Chondrocyte (in vitro differentiated cells): Measurements from ENCODE around the gene TTLL6. TPM values are rescaled to one million over a fixed set of nuclear protein-coding genes. Genes with fewer than 3 reads are reported as not detected.

Source experiments
- DNase-seq: peaks from one replicate; pipeline ENCODE4 v3.0.0; 2021; ENCODE audit warnings: mixed read lengths, low spot score
- H3K27ac Mint-ChIP-seq: one replicate; pipeline ENCODE4 v1.8.0; 2021; ENCODE audit warnings: mild to moderate bottlenecking, moderate library complexity, mixed read lengths; ENCODE audit not compliant: unreplicated experiment
- H3K27me3 Mint-ChIP-seq: 2 replicates; pipeline ENCODE4 v1.8.0; 2021; ENCODE audit warnings: low read depth, mixed read lengths
- H3K36me3 Mint-ChIP-seq: 2 replicates; pipeline ENCODE4 v1.8.0; 2021; ENCODE audit warnings: low read depth, mixed read lengths
- H3K4me1 Mint-ChIP-seq: 2 replicates; pipeline ENCODE4 v1.8.0; 2021; ENCODE audit warnings: low read depth, mild to moderate bottlenecking, mixed read lengths
- H3K4me3 Mint-ChIP-seq: one replicate; pipeline ENCODE4 v1.8.0; 2021; ENCODE audit warnings: mild to moderate bottlenecking, moderate library complexity, mixed read lengths; ENCODE audit not compliant: unreplicated experiment
- H3K9me3 Mint-ChIP-seq: 2 replicates; pipeline ENCODE4 v1.8.0; 2021; ENCODE audit warnings: low read depth, mixed read lengths
- total RNA-seq: library from RNA; stranded (reverse); gene quantifications from 3 replicates; pipeline ENCODE4 v1.2.1, GENCODE V29; 2021
- TF ChIP-seq, protein P1 (sequence below): fragments of 200-600 bp; sonication (generic); IDR thresholded peaks from 2 replicates; pipeline ENCODE4 v1.5.0; 2021; ENCODE audit warnings: antibody characterized with exemption, mild to moderate bottlenecking, moderate library complexity

Gene TTLL6
- total RNA-seq, 1 donor from 2014 or later: not detected

DNA sequence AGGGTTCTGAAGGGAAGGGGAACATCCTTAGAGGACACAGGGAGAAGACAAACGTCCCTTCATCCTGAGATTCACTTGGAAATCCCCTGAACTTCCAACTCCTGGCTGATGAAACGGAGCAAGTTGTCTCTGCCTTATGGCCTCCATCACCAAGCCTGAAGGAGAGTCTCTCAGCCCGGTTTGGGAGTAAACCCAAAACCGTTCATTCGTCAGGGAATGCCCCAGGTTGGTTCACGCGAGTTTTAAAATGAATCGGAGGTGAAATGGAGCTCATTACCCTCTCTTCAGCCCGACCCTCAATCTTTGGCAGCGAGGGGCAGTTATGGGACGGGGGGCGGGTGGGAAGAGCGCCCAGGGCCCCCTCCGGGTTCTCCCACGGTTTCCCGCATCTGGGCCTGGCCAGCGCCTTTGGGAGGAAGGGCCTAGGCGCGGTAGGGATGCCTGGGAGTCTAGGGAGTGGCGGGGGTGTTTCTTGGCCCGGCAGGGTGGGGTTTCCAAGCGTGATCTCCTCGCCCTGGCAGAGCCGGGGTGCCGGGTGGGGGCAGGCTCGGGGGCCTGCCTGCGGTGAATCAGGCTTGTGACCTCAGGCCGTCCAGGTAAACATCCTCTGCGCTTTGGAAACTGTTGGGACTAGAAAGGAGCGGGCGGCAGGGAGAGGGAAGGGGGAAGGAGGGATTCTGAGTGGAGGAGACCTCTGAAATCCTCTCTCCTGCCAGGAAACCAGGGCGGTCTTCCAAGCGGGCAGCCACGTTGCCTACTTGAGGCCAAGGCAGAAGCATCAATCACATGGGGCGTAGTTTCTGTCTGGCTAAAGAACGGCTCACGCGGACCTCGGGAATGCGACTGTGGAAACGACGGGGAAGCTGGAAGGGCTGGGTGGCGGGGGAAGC, 64.4 kb downstream of the TTLL6 start:
- no peak overlapping the region for H3K27ac Mint-ChIP-seq
- H3K4me1 Mint-ChIP-seq: no peaks in the 10 kb centered on the region
- no peaks in the 10 kb centered on the region for H3K9me3 Mint-ChIP-seq
- no peak for DNase-seq
- peaks cover 80% of the 10 kb centered on the region for H3K27me3 Mint-ChIP-seq
- TF ChIP-seq, protein P1, sequence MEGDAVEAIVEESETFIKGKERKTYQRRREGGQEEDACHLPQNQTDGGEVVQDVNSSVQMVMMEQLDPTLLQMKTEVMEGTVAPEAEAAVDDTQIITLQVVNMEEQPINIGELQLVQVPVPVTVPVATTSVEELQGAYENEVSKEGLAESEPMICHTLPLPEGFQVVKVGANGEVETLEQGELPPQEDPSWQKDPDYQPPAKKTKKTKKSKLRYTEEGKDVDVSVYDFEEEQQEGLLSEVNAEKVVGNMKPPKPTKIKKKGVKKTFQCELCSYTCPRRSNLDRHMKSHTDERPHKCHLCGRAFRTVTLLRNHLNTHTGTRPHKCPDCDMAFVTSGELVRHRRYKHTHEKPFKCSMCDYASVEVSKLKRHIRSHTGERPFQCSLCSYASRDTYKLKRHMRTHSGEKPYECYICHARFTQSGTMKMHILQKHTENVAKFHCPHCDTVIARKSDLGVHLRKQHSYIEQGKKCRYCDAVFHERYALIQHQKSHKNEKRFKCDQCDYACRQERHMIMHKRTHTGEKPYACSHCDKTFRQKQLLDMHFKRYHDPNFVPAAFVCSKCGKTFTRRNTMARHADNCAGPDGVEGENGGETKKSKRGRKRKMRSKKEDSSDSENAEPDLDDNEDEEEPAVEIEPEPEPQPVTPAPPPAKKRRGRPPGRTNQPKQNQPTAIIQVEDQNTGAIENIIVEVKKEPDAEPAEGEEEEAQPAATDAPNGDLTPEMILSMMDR: no peak
- no peaks in the 10 kb centered on the region for H3K36me3 Mint-ChIP-seq
- no peak overlapping the region for H3K4me3 Mint-ChIP-seq

DNA sequence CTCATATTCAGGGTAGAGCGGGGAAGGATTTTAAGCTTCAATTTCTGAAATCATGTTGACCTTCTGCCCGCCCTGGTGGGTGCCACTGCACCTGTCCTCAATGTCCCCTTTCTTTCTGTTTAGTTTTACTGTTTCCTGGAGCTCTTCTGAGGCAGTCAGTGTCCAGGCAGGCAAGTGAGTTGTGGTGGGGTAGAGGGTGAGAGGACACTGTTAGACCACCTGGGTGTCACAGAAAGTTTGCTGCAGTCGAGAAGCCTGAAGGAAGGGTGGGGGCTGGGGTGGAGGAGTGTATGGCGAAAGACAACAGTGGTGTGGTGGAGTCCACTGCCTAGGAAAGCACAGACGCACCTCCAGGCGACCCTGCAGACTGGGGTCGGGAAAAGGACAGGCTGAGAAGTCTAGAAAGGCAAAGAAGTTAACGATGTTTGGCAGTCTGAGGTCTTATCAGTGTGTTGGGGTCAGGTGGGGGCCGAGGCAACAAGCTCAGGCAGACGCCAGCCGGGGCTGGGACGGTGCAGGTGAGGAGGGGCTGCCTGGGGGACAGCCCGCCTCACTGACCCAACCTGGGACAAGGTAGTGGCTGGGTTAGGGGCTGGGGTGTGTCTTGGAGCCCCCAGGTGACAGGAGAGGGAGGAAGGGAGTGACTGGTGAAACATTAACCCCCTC, 65.2 kb downstream of the TTLL6 start:
- H3K9me3 Mint-ChIP-seq: no peaks in the 10 kb centered on the region
- H3K4me3 Mint-ChIP-seq: no peak overlapping the region
- H3K27me3 Mint-ChIP-seq: peaks cover 81% of the 10 kb centered on the region
- H3K27ac Mint-ChIP-seq: no peak overlapping the region
- H3K4me1 Mint-ChIP-seq: no peaks in the 10 kb centered on the region
- no peak for DNase-seq
- H3K36me3 Mint-ChIP-seq: no peaks in the 10 kb centered on the region
- TF ChIP-seq, protein P1: no peak

DNA sequence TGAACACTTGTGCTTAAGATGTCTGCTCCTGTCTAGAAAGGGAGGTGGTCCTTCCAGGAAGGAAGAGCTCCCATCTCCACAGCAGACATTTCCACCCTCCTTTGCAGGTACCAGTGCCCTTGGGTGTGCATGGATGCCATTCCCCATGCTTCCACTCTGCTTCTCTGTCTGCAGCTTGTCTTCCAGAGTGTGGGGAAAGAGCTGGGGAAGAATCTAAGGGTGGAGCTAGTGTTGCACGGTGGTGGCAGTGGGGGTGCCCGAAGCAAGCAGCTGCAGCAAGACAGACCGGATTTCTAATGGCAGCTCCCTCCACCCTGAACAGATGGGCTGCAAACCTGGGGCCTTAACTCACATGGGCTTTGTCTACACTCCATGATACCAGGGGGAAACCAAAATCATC, 65.9 kb downstream of the TTLL6 start:
- H3K27me3 Mint-ChIP-seq: peaks cover 82% of the 10 kb centered on the region
- H3K36me3 Mint-ChIP-seq: no peaks in the 10 kb centered on the region
- no peak for DNase-seq
- TF ChIP-seq, protein P1: no peak
- no peak overlapping the region for H3K27ac Mint-ChIP-seq
- no peaks in the 10 kb centered on the region for H3K4me1 Mint-ChIP-seq
- H3K9me3 Mint-ChIP-seq: no peaks in the 10 kb centered on the region
- no peak overlapping the region for H3K4me3 Mint-ChIP-seq

DNA sequence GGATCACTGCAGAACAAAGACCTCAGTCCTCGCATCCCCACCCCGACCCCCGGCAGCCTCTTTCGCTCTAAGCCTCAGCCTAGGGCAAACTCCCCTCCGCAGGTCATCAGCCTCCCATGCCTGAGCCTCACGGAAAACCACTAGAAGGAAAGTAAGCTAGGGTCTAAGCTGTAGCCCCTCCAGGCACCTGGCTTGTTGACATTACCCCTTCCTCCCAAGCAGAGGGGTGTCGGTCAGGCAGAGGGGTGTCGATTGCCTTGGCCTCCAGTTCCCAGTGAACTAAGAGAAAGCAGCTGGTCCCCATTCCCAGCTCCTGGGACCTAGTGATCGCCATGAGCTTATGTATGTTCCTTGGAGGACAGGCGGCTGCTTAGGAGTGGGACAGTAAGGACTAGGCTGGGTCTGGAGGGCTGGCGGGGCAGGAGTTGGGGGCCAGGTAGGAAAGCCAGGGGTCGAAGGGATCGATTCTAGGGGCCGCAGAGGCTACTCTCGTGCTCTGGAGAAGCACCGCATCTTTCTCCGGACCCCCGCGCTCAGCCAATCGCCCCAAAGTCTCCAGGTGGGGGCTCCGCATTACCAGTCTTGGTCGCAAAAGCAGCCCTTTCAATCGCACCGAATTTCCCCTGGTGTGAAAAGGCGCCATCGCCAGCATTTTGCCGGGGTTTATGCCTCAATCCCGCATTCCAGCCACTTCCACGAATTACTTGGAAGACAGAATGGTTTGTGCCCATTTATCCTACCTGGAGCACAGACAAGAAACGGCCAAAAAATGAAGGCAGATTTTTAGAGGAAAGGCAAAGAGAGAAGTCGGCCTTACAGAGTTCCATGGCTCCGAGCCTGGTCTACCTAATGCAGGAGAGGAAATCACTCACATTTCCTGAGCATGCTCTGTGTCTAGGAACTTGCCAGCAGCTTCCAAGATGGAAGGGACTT, 67.1 kb downstream of the TTLL6 start:
- no peak for DNase-seq
- H3K36me3 Mint-ChIP-seq: no peaks in the 10 kb centered on the region
- H3K4me1 Mint-ChIP-seq: no peaks in the 10 kb centered on the region
- H3K9me3 Mint-ChIP-seq: no peaks in the 10 kb centered on the region
- no peak overlapping the region for H3K4me3 Mint-ChIP-seq
- no peak overlapping the region for H3K27ac Mint-ChIP-seq
- TF ChIP-seq, protein P1: no peak
- H3K27me3 Mint-ChIP-seq: peaks cover 84% of the 10 kb centered on the region
